ENCODE data around the gene SNCAIP.

SNCAIP gene

GRCh38 chr5:122434205-122434970 is 122.4 kb downstream of the SNCAIP start:
- no peak overlapping the region for H3K4ac ChIP-seq (ENCODE audit: low read depth, low read length)
- H2BK5ac ChIP-seq (ENCODE audit: low read length) = no peak overlapping the region
- H2BK15ac ChIP-seq (replicated peaks; ENCODE audit: low read depth) = no peak overlapping the region
- H3K56ac ChIP-seq (ENCODE audit: low read length) = no peak overlapping the region
- H4K5ac ChIP-seq (ENCODE audit: low read length) = no peak overlapping the region
- no peaks in the 10 kb centered on the region for H3K79me2 ChIP-seq (ENCODE audit: control insufficient read depth, insufficient read depth, low read length)
- DNase-seq = no peak
- no peak overlapping the region for H2BK120ac ChIP-seq (ENCODE audit: low read depth, low read length)
- no peaks in the 10 kb centered on the region for H3K27me3 ChIP-seq (ENCODE audit: insufficient read depth, low read length, poor library complexity)
- no peak overlapping the region for H3K4me2 ChIP-seq (ENCODE audit: low read length)
- H3K36me3 ChIP-seq (ENCODE audit: control insufficient read depth, insufficient read depth, low read length) = no peaks in the 10 kb centered on the region
- no peak overlapping the region for H3K23ac ChIP-seq (ENCODE audit: low read length)
- H2AK5ac ChIP-seq (ENCODE audit: low read length) = no peak overlapping the region
- H4K8ac ChIP-seq (ENCODE audit: low read depth, low read length) = no peak overlapping the region
- WGBS (ENCODE audit: extremely low coverage, insufficient coverage, low lambda C conversion rate) = no CpG with 5 or more reads among the region's 5 CpGs
- H3K4me1 ChIP-seq (ENCODE audit: control insufficient read depth, low read depth, low read length) = no peaks in the 10 kb centered on the region
- H3K27ac ChIP-seq (ENCODE audit: low read depth, low read length) = no peak overlapping the region
- no peak overlapping the region for H3K4me3 ChIP-seq (ENCODE audit: low read length)
- no peaks in the 10 kb centered on the region for H3K79me1 ChIP-seq (ENCODE audit: low read length)
- H3K9ac ChIP-seq (ENCODE audit: low read length) = no peak overlapping the region
- H3K18ac ChIP-seq (ENCODE audit: low read length) = no peak overlapping the region

- no peak overlapping the region for H2BK5ac ChIP-seq (ENCODE audit: low read length)
- H3K36me3 ChIP-seq (ENCODE audit: control insufficient read depth, insufficient read depth, low read length) = no peaks in the 10 kb centered on the region
- H3K4me1 ChIP-seq (ENCODE audit: control insufficient read depth, low read depth, low read length) = no peaks in the 10 kb centered on the region
- no peak overlapping the region for H2AK5ac ChIP-seq (ENCODE audit: low read length)
- no peak overlapping the region for H3K4ac ChIP-seq (ENCODE audit: low read depth, low read length)
- H3K23ac ChIP-seq (ENCODE audit: low read length) = no peak overlapping the region
- no peak overlapping the region for H3K27ac ChIP-seq (ENCODE audit: low read depth, low read length)
- H4K8ac ChIP-seq (ENCODE audit: low read depth, low read length) = no peak overlapping the region
- H3K4me3 ChIP-seq (ENCODE audit: low read length) = no peak overlapping the region
- H3K56ac ChIP-seq (ENCODE audit: low read length) = no peak overlapping the region
- H3K4me2 ChIP-seq (ENCODE audit: low read length) = no peak overlapping the region
- no peak for DNase-seq
- no peak overlapping the region for H3K18ac ChIP-seq (ENCODE audit: low read length)
- no peak overlapping the region for H3K9ac ChIP-seq (ENCODE audit: low read length)
- H4K5ac ChIP-seq (ENCODE audit: low read length) = no peak overlapping the region
- H3K27me3 ChIP-seq (ENCODE audit: insufficient read depth, low read length, poor library complexity) = no peaks in the 10 kb centered on the region
- H2BK120ac ChIP-seq (ENCODE audit: low read depth, low read length) = no peak overlapping the region
- H2BK15ac ChIP-seq (replicated peaks; ENCODE audit: low read depth) = no peak overlapping the region
- no CpG with 5 or more reads among the region's 4 CpGs for WGBS (ENCODE audit: extremely low coverage, insufficient coverage, low lambda C conversion rate)
- H3K79me2 ChIP-seq (ENCODE audit: control insufficient read depth, insufficient read depth, low read length) = no peaks in the 10 kb centered on the region
- no peaks in the 10 kb centered on the region for H3K79me1 ChIP-seq (ENCODE audit: low read length)
Measured at GRCh38 chr5:122435234-122435633, 123.2 kb downstream of the SNCAIP start.

GRCh38 chr5:122435761-122436160 is 123.7 kb downstream of the SNCAIP start:
- Histone ChIP-seq H3K27ac (ENCODE audit: low read depth, low read length) (no peak overlapping the region), H4K5ac (ENCODE audit: low read length) (no peak overlapping the region)

GRCh38 chr5:122436615-122437014 is 124.6 kb downstream of the SNCAIP start:
- H3K79me2 ChIP-seq (ENCODE audit: control insufficient read depth, insufficient read depth, low read length) = no peaks in the 10 kb centered on the region
- H3K79me1 ChIP-seq (ENCODE audit: low read length) = no peaks in the 10 kb centered on the region
- no peak overlapping the region for H3K4me3 ChIP-seq (ENCODE audit: low read length)
- H3K23ac ChIP-seq (ENCODE audit: low read length) = no peak overlapping the region
- H3K27me3 ChIP-seq (ENCODE audit: insufficient read depth, low read length, poor library complexity) = no peaks in the 10 kb centered on the region
- DNase-seq = no peak
- no peak overlapping the region for H4K8ac ChIP-seq (ENCODE audit: low read depth, low read length)
- no peak overlapping the region for H2BK15ac ChIP-seq (replicated peaks; ENCODE audit: low read depth)
- no peak overlapping the region for H3K9ac ChIP-seq (ENCODE audit: low read length)
- no peak overlapping the region for H2BK120ac ChIP-seq (ENCODE audit: low read depth, low read length)
- H3K18ac ChIP-seq (ENCODE audit: low read length) = no peak overlapping the region
- no peak overlapping the region for H3K4ac ChIP-seq (ENCODE audit: low read depth, low read length)
- H3K56ac ChIP-seq (ENCODE audit: low read length) = no peak overlapping the region
- H3K4me2 ChIP-seq (ENCODE audit: low read length) = no peak overlapping the region
- H3K4me1 ChIP-seq (ENCODE audit: control insufficient read depth, low read depth, low read length) = no peaks in the 10 kb centered on the region
- no peak overlapping the region for H4K5ac ChIP-seq (ENCODE audit: low read length)
- no peaks in the 10 kb centered on the region for H3K36me3 ChIP-seq (ENCODE audit: control insufficient read depth, insufficient read depth, low read length)
- no peak overlapping the region for H2BK5ac ChIP-seq (ENCODE audit: low read length)
- H3K27ac ChIP-seq (ENCODE audit: low read depth, low read length) = no peak overlapping the region
- no peak overlapping the region for H2AK5ac ChIP-seq (ENCODE audit: low read length)

More at GRCh38 chr5:122435761-122436160, 123.7 kb downstream of the SNCAIP start:
- Histone ChIP-seq H3K36me3 (ENCODE audit: control insufficient read depth, insufficient read depth, low read length) (no peaks in the 10 kb centered on the region), H3K56ac (ENCODE audit: low read length) (no peak overlapping the region), H3K79me1 (ENCODE audit: low read length) (no peaks in the 10 kb centered on the region), H3K18ac (ENCODE audit: low read length) (no peak overlapping the region), H3K79me2 (ENCODE audit: control insufficient read depth, insufficient read depth, low read length) (no peaks in the 10 kb centered on the region), H3K4ac (ENCODE audit: low read depth, low read length) (no peak overlapping the region), H2BK15ac (replicated peaks; ENCODE audit: low read depth) (no peak overlapping the region), H3K23ac (ENCODE audit: low read length) (no peak overlapping the region), H2BK5ac (ENCODE audit: low read length) (no peak overlapping the region), H3K4me1 (ENCODE audit: control insufficient read depth, low read depth, low read length) (no peaks in the 10 kb centered on the region), H3K9ac (ENCODE audit: low read length) (no peak overlapping the region), H3K27me3 (ENCODE audit: insufficient read depth, low read length, poor library complexity) (no peaks in the 10 kb centered on the region), H3K4me2 (ENCODE audit: low read length) (no peak overlapping the region), H2BK120ac (ENCODE audit: low read depth, low read length) (no peak overlapping the region), H2AK5ac (ENCODE audit: low read length) (no peak overlapping the region), H4K8ac (ENCODE audit: low read depth, low read length) (no peak overlapping the region), H3K4me3 (ENCODE audit: low read length) (no peak overlapping the region)
- no CpG with 5 or more reads among the region's 3 CpGs for WGBS (ENCODE audit: extremely low coverage, insufficient coverage, low lambda C conversion rate)
- no peak for DNase-seq

GRCh38 chr5:122439645-122440044 is 127.6 kb downstream of the SNCAIP start:
- Histone ChIP-seq H3K4ac (ENCODE audit: low read depth, low read length) (no peak overlapping the region), H3K27ac (ENCODE audit: low read depth, low read length) (no peak overlapping the region), H4K5ac (ENCODE audit: low read length) (no peak overlapping the region), H3K23ac (ENCODE audit: low read length) (no peak overlapping the region), H3K4me1 (ENCODE audit: control insufficient read depth, low read depth, low read length) (no peaks in the 10 kb centered on the region), H3K79me1 (ENCODE audit: low read length) (no peaks in the 10 kb centered on the region), H3K9ac (ENCODE audit: low read length) (no peak overlapping the region), H3K18ac (ENCODE audit: low read length) (no peak overlapping the region), H2BK5ac (ENCODE audit: low read length) (no peak overlapping the region), H2BK15ac (replicated peaks; ENCODE audit: low read depth) (no peak overlapping the region), H2AK5ac (ENCODE audit: low read length) (no peak overlapping the region), H3K4me2 (ENCODE audit: low read length) (no peak overlapping the region), H2BK120ac (ENCODE audit: low read depth, low read length) (no peak overlapping the region), H4K8ac (ENCODE audit: low read depth, low read length) (no peak overlapping the region), H3K4me3 (ENCODE audit: low read length) (no peak overlapping the region), H3K27me3 (ENCODE audit: insufficient read depth, low read length, poor library complexity) (no peaks in the 10 kb centered on the region), H3K56ac (ENCODE audit: low read length) (no peak overlapping the region), H3K79me2 (ENCODE audit: control insufficient read depth, insufficient read depth, low read length) (no peaks in the 10 kb centered on the region), H3K36me3 (ENCODE audit: control insufficient read depth, insufficient read depth, low read length) (no peaks in the 10 kb centered on the region)
- WGBS (ENCODE audit: extremely low coverage, insufficient coverage, low lambda C conversion rate) = no CpG with 5 or more reads among the region's 1 CpG
- no peak for DNase-seq

GRCh38 chr5:122442938-122443337 is 130.9 kb downstream of the SNCAIP start:
- Histone ChIP-seq H3K18ac (ENCODE audit: low read length) (no peak overlapping the region), H4K8ac (ENCODE audit: low read depth, low read length) (no peak overlapping the region), H2BK15ac (replicated peaks; ENCODE audit: low read depth) (no peak overlapping the region), H3K79me2 (ENCODE audit: control insufficient read depth, insufficient read depth, low read length) (no peaks in the 10 kb centered on the region), H3K56ac (ENCODE audit: low read length) (no peak overlapping the region), H3K4me2 (ENCODE audit: low read length) (no peak overlapping the region), H3K9ac (ENCODE audit: low read length) (no peak overlapping the region), H3K4me1 (ENCODE audit: control insufficient read depth, low read depth, low read length) (no peaks in the 10 kb centered on the region), H3K79me1 (ENCODE audit: low read length) (no peaks in the 10 kb centered on the region), H3K23ac (ENCODE audit: low read length) (no peak overlapping the region), H3K4me3 (ENCODE audit: low read length) (no peak overlapping the region), H4K5ac (ENCODE audit: low read length) (no peak overlapping the region), H3K36me3 (ENCODE audit: control insufficient read depth, insufficient read depth, low read length) (no peaks in the 10 kb centered on the region), H3K4ac (ENCODE audit: low read depth, low read length) (no peak overlapping the region), H2BK120ac (ENCODE audit: low read depth, low read length) (no peak overlapping the region), H3K27ac (ENCODE audit: low read depth, low read length) (no peak overlapping the region), H2AK5ac (ENCODE audit: low read length) (no peak overlapping the region), H2BK5ac (ENCODE audit: low read length) (no peak overlapping the region), H3K27me3 (ENCODE audit: insufficient read depth, low read length, poor library complexity) (no peaks in the 10 kb centered on the region)
- no CpG with 5 or more reads among the region's 1 CpG for WGBS (ENCODE audit: extremely low coverage, insufficient coverage, low lambda C conversion rate)
- DNase-seq = no peak

Measured in mesendoderm (in vitro differentiated cells).